Suppressor macrophage treated with lipopolysaccharide for 1 hour (primary cell): Measurements from ENCODE around the gene ABCC4.
"Not testable (repeated sequence)": the region's sequence is repeated elsewhere in the genome, so short reads cannot be mapped to it uniquely, and the experiment has no call there.

Source experiments
- DNase-seq, 3 donors: peaks; one replicate each; pipeline ENCODE4 v3.0.0-alpha.2; 2020 to 2022

Gene ABCC4

GRCh38 chr13:95226476-95226875, 74.8 kb downstream of the ABCC4 start:
- DNase-seq: no peak

- no peak for DNase-seq
Measured at GRCh38 chr13:95226050-95226449, 75.2 kb downstream of the ABCC4 start.

DNA sequence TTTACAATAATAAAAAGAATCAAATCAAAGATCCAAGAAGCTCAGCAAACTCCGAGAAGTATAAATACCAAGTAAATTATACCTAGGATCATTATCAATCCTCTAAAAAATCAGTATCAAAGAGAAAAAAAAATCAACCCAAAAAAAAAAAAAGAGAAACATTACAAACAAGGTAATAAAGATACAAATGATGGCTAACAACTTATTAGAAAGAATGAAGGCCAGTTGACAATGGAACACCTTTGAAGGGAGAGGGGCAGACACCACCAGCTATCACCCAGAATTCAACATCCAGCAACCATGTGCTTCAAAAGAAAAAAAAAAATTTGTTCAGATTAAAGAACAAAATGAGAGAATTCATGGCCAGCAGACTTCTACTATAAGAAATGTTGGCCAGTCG, 77.2 kb downstream of the ABCC4 start:
- no peak for DNase-seq

- DNase-seq: no peak
Measured at GRCh38 chr13:95222733-95223018, 78.6 kb downstream of the ABCC4 start.

GRCh38 chr13:95221971-95222732, 79.1 kb downstream of the ABCC4 start:
- no peak for DNase-seq

- DNase-seq: no peak
Measured at GRCh38 chr13:95220611-95221010, 80.6 kb downstream of the ABCC4 start.

GRCh38 chr13:95217920-95218830, 83.1 kb downstream of the ABCC4 start:
- no peak for DNase-seq

DNA sequence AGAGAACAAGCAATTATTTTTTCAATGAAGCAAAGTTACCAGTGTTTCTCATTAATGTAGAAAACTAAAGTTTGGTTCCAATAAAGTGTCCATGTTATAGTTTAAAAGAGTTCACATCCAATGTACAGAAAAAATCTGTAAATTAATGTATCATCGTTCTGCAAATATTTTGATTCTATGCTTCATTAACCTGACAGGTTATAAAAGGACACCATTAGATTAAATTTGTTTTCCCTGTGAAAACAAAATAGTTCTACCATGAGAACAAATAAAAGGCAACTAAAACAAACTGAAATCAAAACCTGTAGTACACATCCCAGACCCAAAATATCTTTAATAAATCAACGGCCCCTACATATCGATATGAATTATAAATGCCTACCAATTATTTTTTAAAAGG, 85.1 kb downstream of the ABCC4 start:
- no peak for DNase-seq

DNA sequence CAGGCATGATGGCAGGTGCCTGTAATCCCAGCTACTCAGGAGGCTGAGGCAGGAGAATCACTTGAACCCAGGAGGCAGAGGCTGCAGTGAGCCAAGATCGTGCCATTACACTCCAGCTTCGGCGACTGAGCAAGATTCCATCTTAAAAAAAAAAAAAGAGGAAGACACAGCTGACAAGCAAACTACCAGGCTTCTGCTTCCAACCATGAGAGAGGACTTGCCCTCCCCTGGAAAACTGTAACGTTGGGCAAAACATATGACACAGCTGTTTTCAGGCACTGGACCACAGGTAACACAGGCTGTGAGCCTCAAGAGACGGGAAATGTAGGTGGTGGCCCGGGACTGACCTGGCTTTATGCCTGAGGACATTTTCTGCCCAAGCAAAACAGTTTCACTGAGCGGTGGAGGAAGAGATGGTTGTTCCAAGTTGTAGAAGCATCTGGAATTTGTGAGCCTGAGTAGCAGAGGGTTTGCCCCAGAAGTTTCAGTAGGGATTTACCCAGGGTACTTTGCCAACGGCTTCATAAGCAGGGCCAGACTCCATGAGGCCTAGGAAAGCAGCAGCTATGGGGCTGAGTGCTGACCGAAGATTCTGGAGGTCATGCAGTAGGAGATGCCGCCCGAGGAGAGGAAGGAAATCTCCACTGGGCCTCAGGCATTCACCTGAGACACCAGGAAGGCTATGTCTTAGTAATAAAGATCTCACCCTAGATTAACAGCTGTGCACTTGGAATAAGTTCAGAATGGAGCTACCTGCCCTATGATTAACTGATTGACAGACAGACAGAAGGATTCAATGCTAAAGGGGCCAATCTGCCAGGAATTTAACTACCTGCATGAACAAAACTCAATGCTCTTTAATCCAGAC, 88.0 kb downstream of the ABCC4 start:
- DNase-seq: no peak

DNA sequence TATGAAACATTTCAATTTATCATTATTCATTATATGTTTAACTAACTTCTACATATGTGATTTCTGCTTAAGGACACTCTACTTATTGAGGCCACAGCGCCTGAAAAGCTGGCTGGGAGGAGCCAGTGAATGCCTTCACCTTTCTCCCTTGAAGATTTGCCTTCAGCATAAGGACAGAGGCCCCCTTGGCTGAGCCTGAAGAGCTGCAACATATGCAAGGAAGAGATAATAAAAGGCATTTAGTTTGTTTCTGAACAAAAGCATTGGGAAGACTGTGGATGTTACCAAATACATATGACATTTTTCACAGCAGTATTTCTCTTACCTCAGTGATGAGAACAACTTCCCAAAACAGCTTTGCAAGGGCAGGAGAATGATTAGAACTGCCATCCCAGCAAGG, 92.1 kb downstream of the ABCC4 start:
- DNase-seq: no peak

DNA sequence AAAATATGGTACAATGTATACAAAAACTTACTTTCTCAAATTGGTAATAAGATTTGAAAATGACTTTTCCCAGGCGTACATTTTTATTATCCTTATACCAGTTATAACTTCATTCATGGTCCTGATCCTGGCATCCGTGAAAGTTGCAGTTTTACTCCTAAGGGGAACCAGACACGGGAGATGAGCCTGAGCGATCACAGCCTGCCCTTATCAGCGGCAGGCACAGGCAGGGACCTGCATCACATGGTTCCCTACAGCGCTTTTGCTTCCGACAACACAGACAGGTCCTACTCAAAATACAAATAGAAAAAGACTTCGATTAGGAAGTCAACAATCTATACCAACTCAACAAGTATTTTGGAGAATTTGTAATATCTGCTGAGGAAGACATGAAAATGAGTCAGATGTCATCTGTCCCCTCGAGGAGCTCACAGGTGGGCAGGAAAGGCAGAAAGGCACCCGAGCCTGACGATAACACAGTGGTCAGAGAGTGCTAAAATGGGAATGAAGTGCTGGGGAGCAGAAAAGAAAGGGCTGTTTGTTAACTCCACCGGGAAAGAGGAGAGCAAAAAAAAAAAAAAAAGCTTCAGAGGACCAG, 93.4 kb downstream of the ABCC4 start:
- DNase-seq: no peak

DNA sequence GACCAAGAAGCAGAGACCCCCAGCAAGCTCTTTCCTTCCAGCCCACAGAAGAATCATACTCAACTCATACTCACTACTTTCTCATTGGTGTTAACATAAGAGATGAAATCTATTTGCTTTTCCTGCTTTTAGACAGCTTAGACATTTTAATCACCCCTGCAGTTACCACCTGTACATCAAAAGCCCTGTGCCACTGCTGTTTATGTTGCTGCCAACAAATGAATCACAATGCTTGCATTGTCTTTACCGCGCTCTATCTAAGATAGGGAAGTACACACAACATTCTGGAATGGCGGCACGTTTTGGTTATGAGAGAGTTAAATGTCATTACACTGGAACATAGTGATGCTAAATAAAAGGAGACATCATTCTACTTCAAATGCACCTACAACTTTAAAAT, 95.1 kb downstream of the ABCC4 start:
- DNase-seq: no peak

GRCh38 chr13:95204231-95204765, 97.0 kb downstream of the ABCC4 start:
- peak; percentile 55 to 63 (median 57) for DNase-seq

GRCh38 chr13:95201814-95202651, 99.2 kb downstream of the ABCC4 start:
- DNase-seq: no peak

DNA sequence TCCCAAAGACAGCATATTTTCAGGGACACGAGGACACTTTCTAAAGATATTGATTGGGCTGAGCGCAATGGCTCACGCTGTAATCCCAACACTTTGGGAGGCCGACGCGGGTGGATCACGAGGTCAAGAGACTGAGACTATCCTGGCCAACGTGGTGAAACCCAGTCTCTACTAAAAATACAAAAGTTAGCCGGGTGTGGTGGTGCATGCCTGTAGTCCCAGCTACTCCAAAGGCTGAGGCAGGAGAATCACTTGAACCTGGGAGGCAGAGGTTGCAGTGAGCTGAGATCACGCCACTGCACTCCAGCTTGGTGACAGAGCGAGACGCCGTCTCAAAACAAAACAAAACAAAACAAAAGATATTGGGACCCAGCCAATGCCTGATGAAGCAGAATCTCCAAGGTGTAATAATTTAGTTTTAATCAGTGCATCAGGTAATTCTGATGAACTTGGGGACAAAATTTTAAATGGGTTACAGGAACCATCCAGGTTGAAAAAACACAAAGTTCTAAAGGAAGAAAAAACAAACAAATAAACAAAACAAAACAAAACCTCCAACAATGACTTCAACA, 100.8 kb downstream of the ABCC4 start:
- not testable (repeated sequence) for DNase-seq

DNA sequence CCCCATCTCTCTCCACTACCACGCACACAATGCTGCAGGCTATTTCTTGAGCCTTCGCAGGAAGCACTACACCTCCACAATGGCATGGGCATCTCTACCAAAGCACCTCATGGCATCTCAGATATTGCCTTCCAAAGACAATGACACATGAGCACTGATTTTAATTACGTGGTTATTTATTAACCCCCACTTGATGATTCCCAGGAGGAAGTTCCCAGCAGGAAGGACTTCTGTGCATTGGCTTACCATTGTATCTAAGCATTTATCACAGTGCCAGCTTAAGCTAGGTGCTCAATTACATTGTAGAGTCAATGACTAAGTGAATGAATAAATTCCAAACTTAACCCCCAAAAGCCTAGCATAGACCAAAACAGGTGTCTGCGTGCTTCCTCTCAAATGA, 101.4 kb downstream of the ABCC4 start:
- DNase-seq: no peak

GRCh38 chr13:95198606-95199005, 102.6 kb downstream of the ABCC4 start:
- DNase-seq: not testable (repeated sequence)

- no peak for DNase-seq
Measured at GRCh38 chr13:95197548-95197947, 103.7 kb downstream of the ABCC4 start.

DNA sequence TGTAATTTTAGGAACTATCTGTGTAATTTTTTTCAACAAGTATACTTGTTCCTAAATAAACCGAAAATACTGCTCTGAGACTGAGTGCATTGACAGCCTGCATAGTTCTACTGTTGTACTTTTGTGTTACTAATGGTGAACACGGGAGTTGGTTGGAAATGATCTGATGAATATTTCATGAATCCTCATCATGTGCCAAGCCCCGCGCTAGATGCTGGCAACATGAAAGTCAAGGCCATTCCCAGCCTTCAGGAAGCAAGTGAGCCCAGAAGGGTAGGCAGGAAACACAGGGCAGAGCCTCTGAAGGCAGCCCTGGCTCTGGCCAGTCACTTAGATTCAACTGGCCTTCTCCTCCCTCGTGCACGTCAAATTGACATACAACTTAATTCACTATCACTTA, 106.1 kb downstream of the ABCC4 start:
- DNase-seq: no peak

DNA sequence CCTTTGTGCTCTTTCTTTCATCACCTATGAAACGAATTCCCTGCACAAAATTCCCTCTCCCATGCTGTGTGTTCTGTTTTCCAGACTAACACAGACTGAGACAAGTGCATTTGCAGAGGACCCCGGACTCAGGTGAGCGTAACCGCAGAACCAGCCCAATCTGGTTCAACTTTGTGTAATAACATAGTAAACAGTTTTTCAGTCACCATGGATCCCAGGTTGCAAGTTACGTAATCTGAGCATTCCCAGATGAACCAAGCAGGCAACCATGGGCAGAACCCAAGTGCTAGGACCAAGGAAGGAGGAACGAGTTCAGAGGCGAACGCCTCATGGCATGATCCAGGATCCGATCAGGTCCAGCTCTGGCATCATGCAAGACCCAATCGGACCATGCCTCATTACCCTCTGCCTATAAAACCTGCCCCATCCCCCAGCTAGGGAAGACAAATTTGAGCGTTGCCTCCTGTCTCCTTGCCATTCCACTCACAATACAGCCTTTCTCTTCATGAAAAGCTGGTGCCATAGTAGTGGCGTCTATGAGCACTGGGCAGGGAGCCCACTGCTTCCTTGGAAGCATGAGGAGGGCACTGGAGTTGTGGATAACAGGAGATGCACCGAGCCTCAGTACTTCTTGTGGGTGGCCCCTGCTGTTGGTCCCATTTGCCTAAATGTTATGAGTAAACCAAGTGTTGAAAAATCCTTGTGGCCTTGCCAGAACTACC, 107.6 kb downstream of the ABCC4 start:
- DNase-seq: no peak

GRCh38 chr13:95192998-95193397, 108.3 kb downstream of the ABCC4 start:
- no peak for DNase-seq
